Measurements from ENCODE around the gene MYO10. TPM values are rescaled to one million over a fixed set of nuclear protein-coding genes. Genes with fewer than 3 reads are reported as not detected.

The MYO10 gene
- total and polyA plus RNA-seq, 2 donors (not counting 3 experiments of a cell fraction or from before 2014, with no cell fraction given) = 36.0 to 148 TPM

- TF ChIP-seq POLR2AphosphoS5 (IDR thresholded peaks at IDR 0.05; ENCODE audit: insufficient read depth, low read depth, low read length) = no peak
- TF ChIP-seq MAX (IDR thresholded peaks at IDR 0.05; ENCODE audit: insufficient read depth, insufficient read length) = no peak
- TF ChIP-seq GATA2 (IDR thresholded peaks at IDR 0.05; ENCODE audit: insufficient read depth, insufficient read length, low read depth, low read length) = no peak
- H2AFZ ChIP-seq (ENCODE audit: low read depth, low read length) = no peak overlapping the region
- H3K27me3 ChIP-seq (ENCODE audit: control insufficient read depth in 2 of 2, insufficient read depth in 2 of 2, low read length in 2 of 2) = no peaks in the 10 kb centered on the region
- intact Hi-C loops (cut with micrococcal nuclease) = no loop called here
- H3K4me2 ChIP-seq (ENCODE audit: insufficient read depth, low read length) = no peak overlapping the region
- H3K9me1 ChIP-seq (replicated peaks; ENCODE audit: control insufficient read depth, extremely low read depth, insufficient read depth, low read length) = no peaks in the 10 kb centered on the region
- H3K9me3 ChIP-seq (replicated peaks; ENCODE audit: control insufficient read depth, insufficient read depth, low read length) = no peaks in the 10 kb centered on the region
- DNase-seq (ENCODE audit: low read depth, low spot score) (no peak), FAIRE-seq (no peak)
- ChIA-PET POLR2A (no interaction called here), CTCF (no interaction called here)
- dilution Hi-C loops (cut with MboI; ENCODE audit: extremely low pct_ligation_motif_present, low sequenced_read_pairs) = no loop called here
- no peak overlapping the region for H3K9ac ChIP-seq (replicated peaks; ENCODE audit: extremely low read depth, insufficient read depth, low read length)
- H3K27ac ChIP-seq (ENCODE audit: insufficient read depth, low read depth, low read length) = no peak overlapping the region
- no peak overlapping the region for H3K4me3 ChIP-seq (replicated peaks in 1 of 3; ENCODE audit: insufficient read depth in 1 of 3, low read depth in 1 of 3, low read length in 3 of 3)
- H3K4me1 ChIP-seq (ENCODE audit: control insufficient read depth, extremely low read depth, insufficient read depth, low read length) = no peaks in the 10 kb centered on the region
- H3K36me3 ChIP-seq (ENCODE audit: control insufficient read depth in 2 of 2, extremely low read depth in 1 of 2, insufficient read depth in 2 of 2, low read length in 2 of 2) = peaks cover 34 to 37% of the 10 kb centered on the region in 2 experiments
- BruUV-seq (replicated peaks) = no TSS peak
- no peaks in the 10 kb centered on the region for H3K79me2 ChIP-seq (ENCODE audit: control insufficient read depth, insufficient read depth, low read length)
- no peaks in the 10 kb centered on the region for H4K20me1 ChIP-seq (replicated peaks; ENCODE audit: control insufficient read depth, extremely low read depth, insufficient read depth, low read length)
Observed at GRCh38 chr5:16763211-16763610, 172.9 kb downstream of the MYO10 start.

GRCh38 chr5:16759147-16759773 lies 176.8 kb downstream of the MYO10 start:
- Histone ChIP-seq H3K79me2 (ENCODE audit: control insufficient read depth, insufficient read depth, low read length) (no peaks in the 10 kb centered on the region), H3K4me3 (replicated peaks in 1 of 3; ENCODE audit: insufficient read depth in 1 of 3, low read depth in 1 of 3, low read length in 3 of 3) (no peak overlapping the region), H3K4me2 (ENCODE audit: insufficient read depth, low read length) (no peak overlapping the region), H2AFZ (ENCODE audit: low read depth, low read length) (no peak overlapping the region), H3K9me3 (replicated peaks; ENCODE audit: control insufficient read depth, insufficient read depth, low read length) (no peaks in the 10 kb centered on the region), H4K20me1 (replicated peaks; ENCODE audit: control insufficient read depth, extremely low read depth, insufficient read depth, low read length) (no peaks in the 10 kb centered on the region), H3K36me3 (ENCODE audit: control insufficient read depth in 2 of 2, extremely low read depth in 1 of 2, insufficient read depth in 2 of 2, low read length in 2 of 2) (peaks cover 36 to 45% of the 10 kb centered on the region in 2 experiments), H3K4me1 (ENCODE audit: control insufficient read depth, extremely low read depth, insufficient read depth, low read length) (no peaks in the 10 kb centered on the region), H3K27me3 (ENCODE audit: control insufficient read depth in 2 of 2, insufficient read depth in 2 of 2, low read length in 2 of 2) (no peaks in the 10 kb centered on the region), H3K27ac (ENCODE audit: insufficient read depth, low read depth, low read length) (no peak overlapping the region), H3K9me1 (replicated peaks; ENCODE audit: control insufficient read depth, extremely low read depth, insufficient read depth, low read length) (no peaks in the 10 kb centered on the region), H3K9ac (replicated peaks; ENCODE audit: extremely low read depth, insufficient read depth, low read length) (no peak overlapping the region)
- intact Hi-C loops (cut with micrococcal nuclease) = no loop called here
- DNase-seq (ENCODE audit: low read depth, low spot score) = peak; percentile 19
- no peak for FAIRE-seq
- TF ChIP-seq CTCF (IDR thresholded peaks at IDR 0.05; ENCODE audit: extremely low read depth in 1 of 2, insufficient read depth in 1 of 2, low read depth in 1 of 2, low read length in 2 of 2) (no peak), FOS (IDR thresholded peaks at IDR 0.05; ENCODE audit: borderline replicate concordance, insufficient read depth, low read length) (no peak), GATA2 (IDR thresholded peaks at IDR 0.05; ENCODE audit: insufficient read depth, insufficient read length, low read depth, low read length) (no peak), JUN (IDR thresholded peaks at IDR 0.05; ENCODE audit: borderline replicate concordance, insufficient read depth, insufficient read length, low read depth) (no peak), EZH2 (IDR thresholded peaks at IDR 0.05; ENCODE audit: borderline replicate concordance, low read depth, low read length, severe bottlenecking) (no peak), MAX (IDR thresholded peaks at IDR 0.05; ENCODE audit: insufficient read depth, insufficient read length) (no peak)
- POLR2A ChIA-PET = no interaction called here
- CTCF ChIA-PET = interaction anchor here (0.6 to 3.2 kb wide), 5 partner anchors 17 to 457 kb away, joined by 3 to 20 read pairs (median 4); no protein-coding TSS in a partner anchor
- dilution Hi-C loops (cut with MboI; ENCODE audit: extremely low pct_ligation_motif_present, low sequenced_read_pairs) = no loop called here
- BruUV-seq (replicated peaks) = no TSS peak
